Globus pallidus (tissue), 1 donor: ENCODE results near the gene ELMO1.

Experiments used
- DNase-seq: peaks from one replicate; pipeline ENCODE4 v3.0.0-alpha.2; 2015; ENCODE audit warnings: low spot score

Gene ELMO1

DNA sequence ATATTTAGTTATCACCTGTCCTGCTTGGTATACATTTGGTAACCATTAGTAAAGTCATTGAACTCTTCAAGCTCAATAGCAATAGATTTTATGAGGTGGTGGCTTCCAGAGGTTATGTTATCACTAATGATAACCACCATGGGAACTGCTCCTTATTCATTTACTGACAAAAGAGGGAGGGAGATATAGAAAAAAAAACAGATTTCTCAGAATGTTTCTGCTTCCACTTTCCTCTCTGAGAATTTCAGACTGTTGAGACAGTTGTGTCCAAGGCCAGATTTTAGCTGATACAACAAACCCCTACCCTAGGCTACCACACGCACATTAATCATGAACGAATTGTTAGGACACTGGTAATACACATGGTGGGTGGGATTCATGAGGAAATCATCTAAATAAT lies 570.4 kb downstream of the ELMO1 start:
- no peak for DNase-seq

DNA sequence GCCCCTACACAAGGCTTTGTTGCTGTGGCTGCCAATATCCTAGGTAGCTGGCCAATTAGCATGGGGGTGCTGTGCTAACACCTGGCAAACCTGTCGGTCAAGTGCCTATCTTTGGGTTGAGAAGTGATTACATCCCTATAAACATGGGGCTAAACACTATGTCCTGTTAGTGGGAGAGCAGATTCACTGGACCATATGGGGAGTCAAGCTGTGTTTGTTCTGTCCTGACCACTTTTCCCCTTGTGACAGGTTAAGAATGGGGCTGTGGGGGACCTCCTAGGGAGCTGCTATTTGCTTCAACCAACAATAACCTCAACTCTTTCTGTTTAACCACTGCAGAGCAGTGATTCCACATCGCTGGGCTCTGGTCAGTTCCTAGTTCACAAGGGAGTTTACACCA lies 572.9 kb downstream of the ELMO1 start:
- DNase-seq, result no peak

DNA sequence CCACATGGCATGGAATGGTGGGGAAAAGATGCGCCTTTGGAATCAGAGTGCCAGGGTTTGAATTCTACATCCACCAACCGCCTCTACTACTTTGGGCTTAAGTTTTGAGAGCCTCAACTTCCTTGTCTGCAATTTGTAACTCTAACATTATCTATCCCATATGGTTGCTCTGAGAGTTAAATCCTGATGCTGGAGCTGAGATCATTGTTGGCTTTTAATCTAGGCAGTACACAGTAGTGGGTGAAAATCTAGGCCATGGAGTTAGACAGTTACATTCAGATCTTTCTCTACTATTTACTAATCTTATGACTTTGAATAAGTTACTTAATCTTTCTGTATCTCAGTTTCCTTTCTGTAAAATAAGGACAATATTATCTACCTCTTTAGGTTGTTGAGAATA lies 574.6 kb downstream of the ELMO1 start:
- no peak for DNase-seq

DNA sequence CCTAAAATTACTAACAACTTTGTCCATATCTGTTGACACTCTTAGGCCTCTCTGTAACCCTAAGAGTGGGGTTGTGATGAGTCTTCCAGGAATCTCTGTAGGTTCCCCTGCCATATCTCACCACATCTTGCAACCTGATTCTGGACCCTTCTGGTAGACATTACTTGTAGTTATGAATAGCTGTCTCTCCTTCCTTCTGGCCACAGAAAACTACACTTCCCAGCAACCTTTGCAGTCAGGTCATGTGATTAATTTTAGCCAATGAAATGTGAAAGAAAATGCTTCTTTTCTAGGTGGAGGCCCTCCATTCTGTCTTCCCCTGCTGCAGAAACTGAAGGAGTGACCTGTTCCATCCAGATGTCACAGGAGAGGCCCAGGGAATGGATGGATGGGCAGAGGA lies 576.8 kb downstream of the ELMO1 start:
- no peak for DNase-seq

DNA sequence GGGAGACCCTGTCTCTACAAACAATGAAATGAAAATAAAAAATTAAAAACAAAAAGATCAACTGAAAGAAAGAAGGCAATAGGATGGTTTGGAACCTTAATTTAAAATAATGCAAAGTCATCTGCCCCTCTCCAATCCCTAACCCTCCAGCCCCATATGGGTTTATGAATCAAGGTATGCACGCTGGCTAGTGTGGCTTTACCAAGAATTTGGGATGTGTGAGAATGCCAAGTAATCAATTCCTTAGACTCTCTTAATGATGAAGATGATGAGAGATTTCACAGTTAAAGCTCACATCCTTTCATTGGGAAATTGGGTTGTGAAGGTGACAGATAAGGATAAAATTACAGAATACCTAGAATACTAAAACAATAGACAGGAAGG lies 577.3 kb downstream of the ELMO1 start:
- no peak for DNase-seq

- DNase-seq, result no peak
Measured at GRCh38 chr7:36870625-36871354, 577.9 kb downstream of the ELMO1 start.

DNA sequence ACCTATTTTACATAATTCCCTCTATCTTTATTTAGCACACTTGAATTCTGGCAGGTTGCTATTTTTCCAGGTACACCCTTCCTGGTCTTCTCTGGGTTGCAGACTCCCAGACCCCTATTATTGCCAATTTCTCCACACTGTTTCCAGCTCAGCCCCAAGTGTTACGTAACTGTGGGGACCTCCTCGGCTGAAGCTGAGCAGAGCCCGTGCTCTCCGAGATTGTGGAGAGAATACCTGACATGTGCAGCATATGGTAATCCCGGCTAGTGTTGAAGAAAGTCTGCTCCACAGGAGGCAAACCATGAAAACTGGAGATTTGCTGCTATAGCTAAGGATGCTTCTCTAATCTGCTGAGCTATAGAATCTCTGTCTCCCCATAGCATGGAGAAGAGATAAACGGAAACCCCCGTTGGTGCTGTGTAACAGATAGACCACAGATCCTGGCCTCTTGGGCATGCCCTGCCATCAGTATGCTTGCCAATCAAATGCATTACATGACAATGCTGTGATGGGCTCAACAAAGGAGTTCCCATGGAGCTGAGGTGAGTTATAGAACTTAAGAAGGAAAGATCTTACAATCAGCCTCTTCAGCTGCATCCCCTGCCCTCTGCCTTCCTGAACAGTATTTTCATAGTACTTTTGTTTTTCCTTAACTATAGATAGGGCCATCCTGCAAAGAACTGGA lies 579.8 kb downstream of the ELMO1 start:
- no peak for DNase-seq

DNA sequence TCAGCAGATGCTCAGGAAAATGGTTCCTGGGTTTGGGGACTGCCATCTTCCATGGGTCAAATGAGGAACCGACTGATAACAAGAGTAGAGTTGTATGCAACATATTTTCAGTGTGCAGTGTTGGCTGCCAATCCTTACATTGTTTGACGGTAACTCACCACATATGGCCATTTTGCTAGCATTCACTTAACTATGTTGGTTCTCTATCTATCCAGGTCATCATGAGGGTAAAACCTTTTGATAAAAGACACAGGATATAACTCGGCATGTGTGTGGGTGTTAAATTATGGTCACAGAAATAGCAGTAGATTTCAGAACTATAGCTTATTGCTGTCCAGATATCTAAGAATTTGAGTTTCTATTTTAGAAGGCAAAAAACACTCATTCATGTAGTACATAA lies 583.6 kb downstream of the ELMO1 start:
- no peak for DNase-seq

GRCh38 chr7:36863901-36864701 lies 584.6 kb downstream of the ELMO1 start:
- no peak for DNase-seq

- DNase-seq, result no peak
Measured at GRCh38 chr7:36862771-36863261, 585.8 kb downstream of the ELMO1 start.

DNA sequence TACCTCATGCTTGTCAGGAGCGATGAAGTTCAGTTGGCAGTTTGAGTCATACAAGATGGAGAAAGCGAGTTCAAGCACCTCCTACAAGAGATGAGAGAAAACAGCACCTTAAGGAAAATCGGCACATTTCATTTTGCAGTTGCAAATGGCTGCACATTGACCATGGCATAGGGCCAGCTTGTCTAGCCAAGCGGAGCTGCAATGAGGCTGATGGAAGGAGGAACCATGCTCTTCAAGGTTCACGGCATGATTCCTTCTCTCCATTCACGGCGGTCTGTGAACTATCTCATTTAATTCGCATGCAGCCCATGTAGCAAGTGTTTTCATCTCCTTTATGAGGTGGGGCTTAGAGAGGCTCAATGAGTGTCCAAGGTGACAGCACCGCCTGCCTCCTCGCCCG lies 587.0 kb downstream of the ELMO1 start:
- no peak for DNase-seq

- DNase-seq, result no peak
Measured at GRCh38 chr7:36860681-36861080, 588.0 kb downstream of the ELMO1 start.

- DNase-seq, result no peak
Measured at GRCh38 chr7:36855330-36855729, 593.3 kb downstream of the ELMO1 start.

GRCh38 chr7:36854652-36855051 lies 594.0 kb downstream of the ELMO1 start:
- DNase-seq, result no peak

DNA sequence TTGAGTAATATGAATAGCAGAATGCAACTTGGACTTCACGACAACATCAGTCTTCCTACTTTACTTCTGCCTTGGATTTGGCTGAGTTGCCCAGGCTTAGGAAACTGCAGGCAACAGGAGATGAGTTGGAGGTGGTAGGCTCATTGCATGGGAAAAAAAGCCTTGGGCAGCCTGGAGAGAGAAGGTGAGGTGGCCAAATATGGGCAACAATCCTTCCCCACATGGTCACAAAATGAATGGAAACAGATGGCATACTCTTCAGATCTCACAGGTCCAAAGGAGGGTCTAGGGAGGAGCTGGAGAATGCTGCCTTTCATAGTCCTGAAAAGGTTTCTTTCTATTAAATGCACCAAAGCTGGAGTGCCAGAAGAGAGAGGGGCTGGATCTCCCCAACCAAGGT lies 595.7 kb downstream of the ELMO1 start:
- no peak for DNase-seq

- no peak for DNase-seq
Measured at GRCh38 chr7:36852017-36852416, 596.6 kb downstream of the ELMO1 start.

DNA sequence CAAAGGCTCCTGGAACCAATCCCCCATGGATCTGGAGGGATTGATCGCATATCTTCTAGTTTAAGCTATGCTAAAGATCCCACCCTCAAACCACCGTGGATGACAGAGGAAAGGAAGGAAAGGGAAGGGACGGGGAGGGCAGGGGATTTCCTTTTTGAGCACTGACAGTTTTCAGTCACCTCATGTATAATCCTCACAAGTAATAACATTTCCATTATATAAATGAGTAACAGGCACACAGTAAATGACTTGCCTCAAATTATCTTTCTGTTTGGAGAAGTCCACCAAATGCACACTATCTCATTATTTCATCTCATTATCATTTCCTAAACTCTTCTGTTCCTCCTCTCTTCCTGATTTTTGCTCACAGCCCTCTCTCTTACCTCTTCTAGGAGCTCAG lies 597.3 kb downstream of the ELMO1 start:
- DNase-seq, result no peak

GRCh38 chr7:36847946-36848345 lies 600.7 kb downstream of the ELMO1 start:
- no peak for DNase-seq

GRCh38 chr7:36844374-36844773 lies 604.3 kb downstream of the ELMO1 start:
- no peak for DNase-seq

- DNase-seq, result no peak
Measured at GRCh38 chr7:36840904-36841303, 607.8 kb downstream of the ELMO1 start.

DNA sequence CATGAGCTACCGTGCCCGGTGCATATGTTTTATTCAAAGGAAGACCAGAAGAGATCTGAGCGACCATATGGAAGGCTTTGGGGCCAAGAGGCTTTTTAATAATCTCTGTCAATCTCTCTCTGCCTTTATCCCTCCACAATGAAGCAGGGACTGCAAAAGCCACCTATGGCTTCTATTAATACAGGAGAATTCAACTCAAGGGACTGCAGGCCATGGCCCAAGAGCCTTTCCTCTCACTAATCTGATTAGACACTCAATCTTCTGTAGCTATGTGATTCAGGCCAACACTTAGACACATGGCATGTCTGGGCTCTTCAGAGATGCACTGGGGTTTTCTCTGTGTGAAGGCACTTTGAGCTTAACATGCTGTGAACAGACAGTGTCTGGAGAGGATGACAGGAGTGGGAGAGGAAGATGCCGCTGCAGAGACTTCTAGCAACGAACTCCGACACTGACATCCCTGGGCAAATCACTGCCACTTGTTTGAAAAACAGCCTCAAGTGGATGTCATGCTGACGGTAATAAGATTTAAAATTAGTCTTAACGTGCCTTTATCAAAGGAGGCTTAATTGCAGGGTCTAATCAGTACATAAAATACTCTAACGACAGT lies 609.9 kb downstream of the ELMO1 start:
- DNase-seq, result no peak

DNA sequence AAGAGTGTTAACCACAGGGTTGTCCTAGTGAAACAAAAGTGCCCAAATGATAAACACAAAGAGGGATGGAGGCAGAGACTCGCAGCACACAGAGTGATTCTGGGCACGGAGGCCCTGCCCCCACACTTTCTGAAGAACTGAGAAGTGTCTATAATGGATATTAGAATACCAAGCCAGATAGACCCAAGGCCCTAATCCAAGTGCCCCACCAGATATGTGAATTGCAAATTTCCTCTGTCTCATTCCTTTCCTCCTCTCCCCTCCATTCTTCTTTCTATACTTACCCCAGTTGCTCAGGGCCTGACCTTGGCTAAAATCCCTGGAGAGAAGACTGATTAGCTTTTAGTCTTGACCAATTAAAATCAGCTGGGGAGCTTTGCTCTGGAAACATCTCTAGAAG lies 617.6 kb downstream of the ELMO1 start:
- DNase-seq, result no peak
